Liver (tissue), 3 donors: ENCODE data around the gene NUDT6.

Experiments used
- EGR1 ChIP-seq, 2 donors: IDR thresholded peaks; 2 replicates each; pipeline ENCODE4 v1.6.1; 2016 to 2018; ENCODE audit warnings: antibody characterized with exemption in 2 of 2, low read depth in 2 of 2
- GABPA ChIP-seq, 2 donors: IDR thresholded peaks in 1 of 2; conservative IDR thresholded peaks in 1 of 2; 2 replicates each; pipeline ENCODE4 v1.6.1; 2016; ENCODE audit warnings: antibody characterized with exemption in 2 of 2, mild to moderate bottlenecking in 1 of 2, moderate library complexity in 1 of 2
- HNF4G ChIP-seq: IDR thresholded peaks from 2 replicates; pipeline ENCODE4 v1.6.1; 2016; ENCODE audit warnings: antibody characterized with exemption
- RAD21 ChIP-seq, 2 donors: IDR thresholded peaks; 2 replicates each; pipeline ENCODE4 v1.6.1; 2016; ENCODE audit warnings: antibody characterized with exemption in 2 of 2, mild to moderate bottlenecking in 2 of 2
- SP1 ChIP-seq: IDR thresholded peaks from 2 replicates; pipeline ENCODE4 v1.6.1; 2018; ENCODE audit warnings: antibody characterized with exemption, mild to moderate bottlenecking
- TAF1 ChIP-seq: conservative IDR thresholded peaks from 2 replicates; pipeline ENCODE4 v1.6.1; 2016; ENCODE audit warnings: antibody characterized with exemption, mild to moderate bottlenecking
- YY1 ChIP-seq: IDR thresholded peaks from 2 replicates; pipeline ENCODE4 v1.6.1; 2016; ENCODE audit warnings: antibody characterized with exemption, mild to moderate bottlenecking
- TF ChIP-seq, protein P1 (sequence below): fragments of 150-350 bp; IDR thresholded peaks from 2 replicates; pipeline ENCODE4 v1.5.1; 2017; ENCODE audit warnings: improper control_type of control experiment, low read depth, low read length; ENCODE audit not compliant: missing input control
- TF ChIP-seq, protein P2 (sequence below): IDR thresholded peaks from 2 replicates; pipeline ENCODE4 v1.6.1; 2016; ENCODE audit warnings: antibody characterized with exemption
- TF ChIP-seq, protein P3 (sequence below): IDR thresholded peaks from 2 replicates; pipeline ENCODE4 v1.6.1; 2016; ENCODE audit warnings: antibody characterized with exemption
- TF ChIP-seq, protein P4 (sequence below): IDR thresholded peaks from 2 replicates; pipeline ENCODE4 v1.6.1; 2016; ENCODE audit warnings: antibody characterized with exemption, mild to moderate bottlenecking
- donor health status: healthy.
- donor health status: healthy.

DNA sequence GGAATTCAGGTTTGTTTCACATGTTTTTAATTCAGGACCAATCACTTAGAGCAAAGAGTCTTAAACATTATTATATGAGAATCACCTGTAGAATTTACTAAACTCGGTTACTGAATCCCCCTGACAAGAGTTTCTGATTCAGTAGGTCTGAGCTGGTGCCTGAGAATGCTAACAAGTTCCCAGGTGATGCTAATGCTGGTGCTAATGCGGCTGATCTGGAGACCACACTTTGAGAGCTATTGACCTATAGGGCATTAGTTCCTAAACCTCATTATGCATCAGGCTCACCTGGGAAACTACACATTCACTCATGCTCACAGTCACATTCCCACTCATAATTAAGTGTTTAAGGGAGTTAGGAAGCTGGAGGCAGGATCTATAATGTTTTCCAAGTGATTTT, 36.1 kb upstream of the NUDT6 start:
- TF ChIP-seq, protein P1, sequence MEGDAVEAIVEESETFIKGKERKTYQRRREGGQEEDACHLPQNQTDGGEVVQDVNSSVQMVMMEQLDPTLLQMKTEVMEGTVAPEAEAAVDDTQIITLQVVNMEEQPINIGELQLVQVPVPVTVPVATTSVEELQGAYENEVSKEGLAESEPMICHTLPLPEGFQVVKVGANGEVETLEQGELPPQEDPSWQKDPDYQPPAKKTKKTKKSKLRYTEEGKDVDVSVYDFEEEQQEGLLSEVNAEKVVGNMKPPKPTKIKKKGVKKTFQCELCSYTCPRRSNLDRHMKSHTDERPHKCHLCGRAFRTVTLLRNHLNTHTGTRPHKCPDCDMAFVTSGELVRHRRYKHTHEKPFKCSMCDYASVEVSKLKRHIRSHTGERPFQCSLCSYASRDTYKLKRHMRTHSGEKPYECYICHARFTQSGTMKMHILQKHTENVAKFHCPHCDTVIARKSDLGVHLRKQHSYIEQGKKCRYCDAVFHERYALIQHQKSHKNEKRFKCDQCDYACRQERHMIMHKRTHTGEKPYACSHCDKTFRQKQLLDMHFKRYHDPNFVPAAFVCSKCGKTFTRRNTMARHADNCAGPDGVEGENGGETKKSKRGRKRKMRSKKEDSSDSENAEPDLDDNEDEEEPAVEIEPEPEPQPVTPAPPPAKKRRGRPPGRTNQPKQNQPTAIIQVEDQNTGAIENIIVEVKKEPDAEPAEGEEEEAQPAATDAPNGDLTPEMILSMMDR: no peak
- TF ChIP-seq EGR1 (IDR thresholded peaks at IDR 0.05; ENCODE audit: low read depth in 2 of 2): no peak
- TF ChIP-seq, protein P2, sequence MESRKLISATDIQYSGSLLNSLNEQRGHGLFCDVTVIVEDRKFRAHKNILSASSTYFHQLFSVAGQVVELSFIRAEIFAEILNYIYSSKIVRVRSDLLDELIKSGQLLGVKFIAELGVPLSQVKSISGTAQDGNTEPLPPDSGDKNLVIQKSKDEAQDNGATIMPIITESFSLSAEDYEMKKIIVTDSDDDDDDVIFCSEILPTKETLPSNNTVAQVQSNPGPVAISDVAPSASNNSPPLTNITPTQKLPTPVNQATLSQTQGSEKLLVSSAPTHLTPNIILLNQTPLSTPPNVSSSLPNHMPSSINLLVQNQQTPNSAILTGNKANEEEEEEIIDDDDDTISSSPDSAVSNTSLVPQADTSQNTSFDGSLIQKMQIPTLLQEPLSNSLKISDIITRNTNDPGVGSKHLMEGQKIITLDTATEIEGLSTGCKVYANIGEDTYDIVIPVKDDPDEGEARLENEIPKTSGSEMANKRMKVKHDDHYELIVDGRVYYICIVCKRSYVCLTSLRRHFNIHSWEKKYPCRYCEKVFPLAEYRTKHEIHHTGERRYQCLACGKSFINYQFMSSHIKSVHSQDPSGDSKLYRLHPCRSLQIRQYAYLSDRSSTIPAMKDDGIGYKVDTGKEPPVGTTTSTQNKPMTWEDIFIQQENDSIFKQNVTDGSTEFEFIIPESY: no peak
- TF ChIP-seq RAD21 (IDR thresholded peaks at IDR 0.05): no peak
- no peak for TF ChIP-seq HNF4G
- TF ChIP-seq, protein P3, sequence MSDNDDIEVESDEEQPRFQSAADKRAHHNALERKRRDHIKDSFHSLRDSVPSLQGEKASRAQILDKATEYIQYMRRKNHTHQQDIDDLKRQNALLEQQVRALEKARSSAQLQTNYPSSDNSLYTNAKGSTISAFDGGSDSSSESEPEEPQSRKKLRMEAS: no peak
- TF ChIP-seq GABPA (IDR thresholded peaks at IDR 0.05 in 1 of 2, conservative IDR thresholded peaks at IDR 0.05 in 1 of 2): no peak
- TF ChIP-seq, protein P4, sequence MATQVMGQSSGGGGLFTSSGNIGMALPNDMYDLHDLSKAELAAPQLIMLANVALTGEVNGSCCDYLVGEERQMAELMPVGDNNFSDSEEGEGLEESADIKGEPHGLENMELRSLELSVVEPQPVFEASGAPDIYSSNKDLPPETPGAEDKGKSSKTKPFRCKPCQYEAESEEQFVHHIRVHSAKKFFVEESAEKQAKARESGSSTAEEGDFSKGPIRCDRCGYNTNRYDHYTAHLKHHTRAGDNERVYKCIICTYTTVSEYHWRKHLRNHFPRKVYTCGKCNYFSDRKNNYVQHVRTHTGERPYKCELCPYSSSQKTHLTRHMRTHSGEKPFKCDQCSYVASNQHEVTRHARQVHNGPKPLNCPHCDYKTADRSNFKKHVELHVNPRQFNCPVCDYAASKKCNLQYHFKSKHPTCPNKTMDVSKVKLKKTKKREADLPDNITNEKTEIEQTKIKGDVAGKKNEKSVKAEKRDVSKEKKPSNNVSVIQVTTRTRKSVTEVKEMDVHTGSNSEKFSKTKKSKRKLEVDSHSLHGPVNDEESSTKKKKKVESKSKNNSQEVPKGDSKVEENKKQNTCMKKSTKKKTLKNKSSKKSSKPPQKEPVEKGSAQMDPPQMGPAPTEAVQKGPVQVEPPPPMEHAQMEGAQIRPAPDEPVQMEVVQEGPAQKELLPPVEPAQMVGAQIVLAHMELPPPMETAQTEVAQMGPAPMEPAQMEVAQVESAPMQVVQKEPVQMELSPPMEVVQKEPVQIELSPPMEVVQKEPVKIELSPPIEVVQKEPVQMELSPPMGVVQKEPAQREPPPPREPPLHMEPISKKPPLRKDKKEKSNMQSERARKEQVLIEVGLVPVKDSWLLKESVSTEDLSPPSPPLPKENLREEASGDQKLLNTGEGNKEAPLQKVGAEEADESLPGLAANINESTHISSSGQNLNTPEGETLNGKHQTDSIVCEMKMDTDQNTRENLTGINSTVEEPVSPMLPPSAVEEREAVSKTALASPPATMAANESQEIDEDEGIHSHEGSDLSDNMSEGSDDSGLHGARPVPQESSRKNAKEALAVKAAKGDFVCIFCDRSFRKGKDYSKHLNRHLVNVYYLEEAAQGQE: no peak
- no peak for TF ChIP-seq SP1
- no peak for TF ChIP-seq YY1
- TF ChIP-seq TAF1: no peak
